Spleen (tissue), 11 donors: Measurements from ENCODE around the gene PDIA5. TPM values are rescaled to one million over a fixed set of nuclear protein-coding genes. Genes with fewer than 3 reads are reported as not detected.

Experiments used
- DNase-seq: peaks from one replicate; pipeline ENCODE4 v3.0.0-alpha.2; 2020
- H3K27ac ChIP-seq, 8 donors: fragments of 200-600 bp; sonication (generic) in 7 of 8; 1 replicate in 4 of 8; 2 replicates in 4 of 8; pipeline versions ENCODE4 v1.5.0 to v1.8.0; 2016 to 2021; ENCODE audit warnings: inconsistent platforms in 4 of 8, mild to moderate bottlenecking in 4 of 8, moderate library complexity in 1 of 8
- H3K27me3 ChIP-seq, 7 donors: fragments of 200-600 bp; sonication (generic) in 6 of 7; replicated peaks in 1 of 7; 1 replicate in 4 of 7; 2 replicates in 3 of 7; pipeline versions ENCODE4 v1.5.0 to v1.8.0; 2016 to 2021; ENCODE audit warnings: inconsistent platforms in 3 of 7, mild to moderate bottlenecking in 1 of 7
- H3K36me3 ChIP-seq, 6 donors: fragments of 200-600 bp; sonication (generic) in 5 of 6; 1 replicate in 4 of 6; 2 replicates in 2 of 6; pipeline versions ENCODE4 v1.5.0 to v1.8.0; 2016 to 2021; ENCODE audit warnings: inconsistent platforms in 2 of 6
- H3K4me1 ChIP-seq, 6 donors: fragments of 200-600 bp; sonication (generic) in 5 of 6; 1 replicate in 3 of 6; 2 replicates in 3 of 6; pipeline versions ENCODE4 v1.5.0 to v1.8.0; 2016 to 2021; ENCODE audit warnings: inconsistent platforms in 3 of 6
- H3K4me3 ChIP-seq, 8 donors: fragments of 200-600 bp; sonication (generic) in 7 of 8; 1 replicate in 4 of 8; 2 replicates in 4 of 8; pipeline versions ENCODE4 v1.5.0 to v1.8.0; 2016 to 2021; ENCODE audit warnings: inconsistent platforms in 4 of 8, mild to moderate bottlenecking in 4 of 8, moderate library complexity in 2 of 8
- H3K9me3 ChIP-seq, 8 donors: fragments of 200-600 bp; sonication (generic) in 7 of 8; 1 replicate in 4 of 8; 2 replicates in 4 of 8; pipeline versions ENCODE4 v1.5.0 to v1.8.0; 2016 to 2021; ENCODE audit warnings: inconsistent platforms in 4 of 8
- POLR2A ChIP-seq, 3 donors: fragments of 450-650 bp; IDR thresholded peaks; one replicate each; pipeline ENCODE4 v1.5.1; 2017; ENCODE audit warnings: antibody characterized with exemption in 3 of 3, mild to moderate bottlenecking in 1 of 3
- POLR2AphosphoS5 ChIP-seq, 3 donors: sonication (generic); formaldehyde crosslinking; IDR thresholded peaks; one replicate each; pipeline ENCODE4 v1.5.1; 2017; ENCODE audit warnings: antibody characterized with exemption in 3 of 3
- WGBS, 5 donors: extraction: QIAGEN DNeasy Blood & Tissue Kit in 3 of 5; methylation state at CpG; one replicate each; pipeline versions ENCODE4 v1.1.5 to v1.1.7; 2013 to 2018; 5-methylcytosine and 5-hydroxymethylcytosine counted together
- intact Hi-C: fragments of 100-400 bp; cut with DNase I; formaldehyde crosslinking; loops from one replicate; pipeline ENCODE4 v1.15.0; 2023; ENCODE audit warnings: low total_unique reads
- polyA plus RNA-seq, 3 donors: library from polyadenylated mRNA; stranded (reverse); fragments of 200-250 nt; gene quantifications; one replicate each; pipeline ENCODE4 v1.2.1, GENCODE V29; 2013
- total RNA-seq, 7 donors: library from RNA; depleted of rRNA in 3 of 7; stranded (reverse); fragments of >200 nt in 3 of 7; fragmentation: NEBNext Ultra II Directional in 4 of 7; extraction: Animal tissue kit (Norgen Biotek cat#: 25700) in 4 of 7; gene quantifications; one replicate each; pipeline versions ENCODE4 v1.1.0 to v1.2.1, GENCODE V29; 2016 to 2021
- TF ChIP-seq, protein P1 (sequence below), 11 experiments: fragments of 200-600 bp in 7 of 11; fragments of 450-650 bp in 4 of 11; sonication (generic) in 4 of 11; IDR thresholded peaks in 8 of 11; conservative IDR thresholded peaks in 3 of 11; 1 replicate in 7 of 11; 2 replicates in 4 of 11; pipeline versions ENCODE4 v1.4.0 to v1.8.0; 2016 to 2021; ENCODE audit warnings: antibody characterized with exemption in 11 of 11, inconsistent platforms in 4 of 11, mild to moderate bottlenecking in 1 of 11
- donor health status: healthy with polysubstance abuse.
- donor health status: DM: no; HTN: no; CAD: no; lungs with moderate emphysema.
- donor health status: DM: no; HTN: no; CAD: no.
- donor health status: Bipolar disorder and iron deficiency.
- donor health status: healthy.
- donor health status: DM: no; HTN: no; CAD: no.
- donor health status: DM: yes; HTN: yes; CAD: no.

Gene PDIA5
- total and polyA plus RNA-seq, 10 donors: 5.8 to 30.2 (median 19.7) TPM

DNA sequence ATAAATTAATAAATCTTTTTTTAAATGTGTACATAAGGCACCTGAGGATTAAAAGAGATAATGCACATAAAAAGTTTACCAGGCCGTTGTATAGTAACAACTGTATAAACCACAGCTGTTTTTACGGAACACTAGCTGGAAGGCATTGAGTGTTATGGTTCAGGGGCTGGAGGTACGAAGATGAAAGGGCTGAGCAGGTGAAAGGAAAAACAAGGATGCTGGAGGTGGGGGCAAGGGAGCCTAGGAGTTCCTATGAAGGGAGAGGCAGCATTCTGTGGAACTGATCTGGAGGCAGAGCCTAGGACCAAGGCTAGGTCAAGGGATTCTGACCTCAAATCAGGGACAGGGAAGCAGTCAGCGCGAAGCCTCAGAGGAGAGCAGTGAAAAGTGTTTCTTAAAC lies 47.2 kb upstream of the PDIA5 start:
- WGBS, 5 donors: 85 to 92% (median 90%) methylated on average over 5 of the region's 5 CpGs
- no peaks in the 10 kb centered on the region for H3K36me3 ChIP-seq
- TF ChIP-seq POLR2A (IDR thresholded peaks at IDR 0.05): no peak
- TF ChIP-seq, protein P1, sequence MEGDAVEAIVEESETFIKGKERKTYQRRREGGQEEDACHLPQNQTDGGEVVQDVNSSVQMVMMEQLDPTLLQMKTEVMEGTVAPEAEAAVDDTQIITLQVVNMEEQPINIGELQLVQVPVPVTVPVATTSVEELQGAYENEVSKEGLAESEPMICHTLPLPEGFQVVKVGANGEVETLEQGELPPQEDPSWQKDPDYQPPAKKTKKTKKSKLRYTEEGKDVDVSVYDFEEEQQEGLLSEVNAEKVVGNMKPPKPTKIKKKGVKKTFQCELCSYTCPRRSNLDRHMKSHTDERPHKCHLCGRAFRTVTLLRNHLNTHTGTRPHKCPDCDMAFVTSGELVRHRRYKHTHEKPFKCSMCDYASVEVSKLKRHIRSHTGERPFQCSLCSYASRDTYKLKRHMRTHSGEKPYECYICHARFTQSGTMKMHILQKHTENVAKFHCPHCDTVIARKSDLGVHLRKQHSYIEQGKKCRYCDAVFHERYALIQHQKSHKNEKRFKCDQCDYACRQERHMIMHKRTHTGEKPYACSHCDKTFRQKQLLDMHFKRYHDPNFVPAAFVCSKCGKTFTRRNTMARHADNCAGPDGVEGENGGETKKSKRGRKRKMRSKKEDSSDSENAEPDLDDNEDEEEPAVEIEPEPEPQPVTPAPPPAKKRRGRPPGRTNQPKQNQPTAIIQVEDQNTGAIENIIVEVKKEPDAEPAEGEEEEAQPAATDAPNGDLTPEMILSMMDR (IDR thresholded peaks at IDR 0.05 in 8 of 11, conservative IDR thresholded peaks at IDR 0.05 in 3 of 11): no peak
- no peak for TF ChIP-seq POLR2AphosphoS5 (IDR thresholded peaks at IDR 0.05)
- H3K27ac ChIP-seq: no peak overlapping the region
- H3K9me3 ChIP-seq: no peaks in the 10 kb centered on the region
- H3K27me3 ChIP-seq: peaks cover 0 to 33% (median 0%) of the 10 kb centered on the region in 7 donors
- H3K4me1 ChIP-seq: no peaks in the 10 kb centered on the region
- no peak overlapping the region for H3K4me3 ChIP-seq
- no peak for DNase-seq
- intact Hi-C loops: no loop called here

DNA sequence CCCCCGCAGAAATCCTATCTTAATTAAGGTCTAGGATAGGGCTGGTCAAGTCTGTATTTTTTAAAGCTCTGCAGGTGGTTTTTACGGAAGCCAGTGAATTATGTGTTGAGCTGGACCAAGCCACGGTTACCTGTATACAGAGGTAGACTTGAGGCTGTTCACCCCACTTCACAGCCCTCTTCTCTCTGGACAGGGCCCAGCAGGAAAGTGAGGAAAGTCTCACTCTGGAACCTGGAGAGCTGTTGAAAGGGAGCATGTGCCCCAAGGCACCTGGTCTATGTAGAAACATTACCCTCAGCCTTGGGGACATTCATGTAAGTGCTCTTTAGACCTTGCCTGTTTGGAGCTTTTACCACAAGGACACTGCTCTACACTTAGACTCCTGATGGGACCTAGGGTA lies 46.1 kb upstream of the PDIA5 start:
- TF ChIP-seq POLR2A (IDR thresholded peaks at IDR 0.05) (no peak), POLR2AphosphoS5 (IDR thresholded peaks at IDR 0.05) (no peak)
- TF ChIP-seq, protein P1 (IDR thresholded peaks at IDR 0.05 in 8 of 11, conservative IDR thresholded peaks at IDR 0.05 in 3 of 11): no peak
- no peak overlapping the region for H3K4me3 ChIP-seq
- no peak for DNase-seq
- peaks cover 0 to 44% (median 3%) of the 10 kb centered on the region in 7 donors for H3K27me3 ChIP-seq
- no peaks in the 10 kb centered on the region for H3K9me3 ChIP-seq
- intact Hi-C loops: loop anchor here (10.0 kb wide), 2 partner anchors 76 to 256 kb away; no protein-coding TSS in a partner anchor
- 74 to 98% (median 79%) methylated on average over 3 of the region's 3 CpGs for WGBS, 5 donors
- no peaks in the 10 kb centered on the region for H3K36me3 ChIP-seq
- H3K27ac ChIP-seq: no peak overlapping the region
- peaks cover 0 to 1% (median 0%) of the 10 kb centered on the region in 6 donors for H3K4me1 ChIP-seq

DNA sequence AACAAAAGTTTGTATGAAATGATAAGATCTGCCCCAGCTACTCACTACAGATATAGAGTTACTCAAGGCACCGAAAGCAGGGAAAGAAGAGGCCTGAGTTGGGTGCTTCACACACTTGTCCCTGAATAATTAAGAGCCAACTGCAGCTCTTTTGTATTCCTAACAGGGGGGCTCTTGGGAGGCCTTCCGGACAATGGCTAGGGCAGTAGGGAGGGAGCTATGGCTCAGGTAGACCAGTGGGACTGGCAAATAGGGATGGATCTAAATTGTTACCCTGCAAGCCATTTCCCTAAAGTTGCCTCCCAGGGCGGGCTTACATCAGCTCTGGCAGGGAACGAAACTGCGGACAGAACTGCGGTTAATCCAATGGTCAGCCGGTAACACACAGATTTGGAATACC lies 45.4 kb upstream of the PDIA5 start:
- Histone ChIP-seq H3K36me3 (no peaks in the 10 kb centered on the region), H3K27ac (no peak overlapping the region), H3K9me3 (no peaks in the 10 kb centered on the region), H3K4me1 (peaks cover under 1 to 8% (median 6%) of the 10 kb centered on the region in 6 donors), H3K4me3 (no peak overlapping the region), H3K27me3 (peaks cover under 1 to 51% (median 10%) of the 10 kb centered on the region in 7 donors)
- no peak for DNase-seq
- 91 to 97% (median 93%) methylated on average over 7 of the region's 7 CpGs for WGBS, 5 donors
- intact Hi-C loops: loop anchor here (10.0 kb wide), 2 partner anchors 77 to 257 kb away; no protein-coding TSS in a partner anchor
- TF ChIP-seq, protein P1 (IDR thresholded peaks at IDR 0.05 in 8 of 11, conservative IDR thresholded peaks at IDR 0.05 in 3 of 11): no peak
- TF ChIP-seq POLR2AphosphoS5 (IDR thresholded peaks at IDR 0.05) (no peak), POLR2A (IDR thresholded peaks at IDR 0.05) (no peak)

DNA sequence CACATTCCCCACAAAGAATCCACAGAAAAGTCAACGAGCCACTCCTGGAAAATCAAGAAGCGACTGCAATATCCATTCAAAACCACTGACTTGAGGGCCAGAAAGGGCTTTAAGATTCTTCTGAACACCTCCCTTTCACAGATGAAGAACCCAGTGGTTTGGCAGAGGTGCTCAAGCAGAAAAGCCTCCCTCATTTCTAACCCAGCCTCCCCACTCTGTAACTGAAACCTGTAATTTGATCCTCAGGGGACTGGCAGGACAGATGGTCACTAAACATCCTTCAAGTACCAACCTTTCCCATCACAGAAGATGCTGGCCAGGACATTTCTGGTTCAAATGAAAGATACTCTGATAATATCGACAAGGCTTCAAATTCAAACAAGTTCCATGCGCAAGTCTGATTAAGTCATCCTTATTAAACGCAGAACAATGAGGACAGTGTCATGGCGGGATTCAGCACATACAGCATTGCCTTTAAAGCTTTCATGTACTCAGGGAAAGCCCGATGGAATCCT lies 44.8 kb upstream of the PDIA5 start:
- Histone ChIP-seq H3K9me3 (no peaks in the 10 kb centered on the region), H3K4me1 (peaks cover 7 to 15% (median 12%) of the 10 kb centered on the region in 6 donors), H3K27ac (no peak overlapping the region), H3K36me3 (no peaks in the 10 kb centered on the region), H3K27me3 (peaks cover 7 to 57% (median 16%) of the 10 kb centered on the region in 7 donors), H3K4me3 (no peak overlapping the region)
- WGBS, 5 donors: 78 to 87% (median 84%) methylated on average over 7 of the region's 7 CpGs
- intact Hi-C loops: loop anchor here (10.0 kb wide), 2 partner anchors 77 to 257 kb away; no protein-coding TSS in a partner anchor
- TF ChIP-seq POLR2A (IDR thresholded peaks at IDR 0.05) (no peak), POLR2AphosphoS5 (IDR thresholded peaks at IDR 0.05) (no peak)
- TF ChIP-seq, protein P1 (IDR thresholded peaks at IDR 0.05 in 8 of 11, conservative IDR thresholded peaks at IDR 0.05 in 3 of 11): no peak
- no peak for DNase-seq
